Stimulated activated CD8-positive, alpha-beta memory T cell treated with anti-CD3 and anti-CD28 coated beads, Interleukin-15, amount 100 ng/mL, for 48 hours (primary cell): ENCODE results near the gene RPE.

Source experiments
- DNase-seq, 2 donors: peaks; one replicate each; pipeline ENCODE4 v3.0.0-alpha.2; 2020; ENCODE audit warnings: low read depth in 2 of 2

Gene RPE

DNA sequence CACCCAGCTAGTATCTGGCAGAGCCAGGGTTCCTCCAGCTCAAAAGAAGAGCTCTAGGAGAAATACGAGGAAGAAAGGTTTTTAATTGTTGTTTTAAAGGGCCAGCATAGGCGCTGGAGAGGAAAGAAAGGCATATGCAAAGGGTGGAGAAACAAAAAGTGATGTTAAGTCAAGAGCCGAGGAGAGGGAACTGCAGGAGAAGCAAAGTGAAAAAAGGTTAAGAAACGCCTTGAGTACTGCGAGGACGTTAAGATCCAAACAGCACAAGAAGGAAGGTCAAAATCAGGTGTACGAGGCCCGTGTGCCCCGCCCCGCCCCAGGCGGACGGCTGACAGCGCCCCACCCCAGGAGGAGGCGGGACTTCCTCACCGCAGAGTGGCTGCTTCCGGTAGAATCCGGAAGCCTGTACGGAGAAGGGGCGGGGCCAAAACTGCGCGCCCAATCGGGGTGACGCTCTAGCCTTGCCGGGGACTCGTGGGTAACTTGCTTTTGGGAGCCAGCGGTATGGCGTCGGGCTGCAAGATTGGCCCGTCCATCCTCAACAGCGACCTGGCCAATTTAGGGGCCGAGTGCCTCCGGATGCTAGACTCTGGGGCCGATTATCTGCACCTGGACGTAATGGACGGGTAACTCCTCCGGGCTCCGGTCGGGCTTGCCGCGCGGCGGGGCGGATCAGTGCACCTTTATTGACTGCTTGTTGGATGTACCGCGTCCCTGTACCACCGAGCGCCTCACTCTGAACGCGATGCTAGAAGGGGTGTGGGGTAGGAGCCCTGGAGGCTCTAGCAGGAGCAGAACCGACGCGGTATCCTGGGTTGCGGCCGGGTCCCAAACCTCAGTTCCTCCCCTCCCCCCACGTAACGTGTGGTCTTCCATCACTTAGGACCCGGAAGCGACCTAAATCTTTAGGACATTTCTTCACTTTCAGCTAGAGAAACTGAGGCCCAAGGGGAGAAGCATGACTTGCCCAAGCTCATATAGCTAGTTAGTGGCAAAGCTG, at the start of gene RPE:
TSS of gene RPE (plus strand) at position 481 of the 1,000 bp plus-strand sequence. CDS start at position 505, 24 bp downstream.
- peak; percentile 91 to 95 for DNase-seq

DNA sequence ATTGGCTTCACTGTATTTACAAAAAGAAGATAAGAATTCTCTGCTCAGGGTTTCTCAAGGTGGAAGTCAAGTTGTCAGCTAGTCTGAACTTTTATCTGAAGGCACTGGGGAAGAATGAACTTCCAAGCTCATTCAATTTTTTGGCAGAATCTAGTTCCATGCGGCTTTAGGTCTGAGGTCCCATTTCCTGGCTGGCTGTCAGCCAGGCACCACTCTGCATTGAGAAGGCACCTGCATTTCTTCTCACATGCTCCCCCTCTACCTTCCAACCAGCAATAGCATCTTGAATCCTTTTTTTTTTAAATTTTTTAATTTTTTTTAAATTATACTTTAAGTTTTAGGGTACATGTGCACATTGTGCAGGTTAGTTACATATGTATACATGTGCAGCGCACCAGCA, 46.2 kb upstream of the RPE start:
- no peak for DNase-seq

DNA sequence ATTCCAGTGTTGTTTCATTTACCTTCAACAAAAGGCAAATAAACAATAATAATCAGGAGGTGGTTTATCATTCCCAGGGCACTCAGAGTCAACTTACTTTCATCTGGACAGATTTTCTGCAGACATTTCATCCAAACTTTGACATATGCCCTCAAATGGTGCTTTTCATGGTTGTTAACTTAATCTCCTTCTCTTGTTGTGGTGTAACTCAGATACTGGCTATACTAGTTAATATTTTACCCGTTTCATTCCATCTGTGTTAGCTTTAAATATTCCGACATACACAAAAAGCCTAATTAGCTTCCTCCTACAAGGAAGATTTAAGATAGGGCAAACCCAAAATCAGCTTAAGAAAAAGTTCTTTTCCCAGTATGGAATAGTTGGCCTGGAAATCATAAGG, 44.4 kb upstream of the RPE start:
- no peak for DNase-seq

DNA sequence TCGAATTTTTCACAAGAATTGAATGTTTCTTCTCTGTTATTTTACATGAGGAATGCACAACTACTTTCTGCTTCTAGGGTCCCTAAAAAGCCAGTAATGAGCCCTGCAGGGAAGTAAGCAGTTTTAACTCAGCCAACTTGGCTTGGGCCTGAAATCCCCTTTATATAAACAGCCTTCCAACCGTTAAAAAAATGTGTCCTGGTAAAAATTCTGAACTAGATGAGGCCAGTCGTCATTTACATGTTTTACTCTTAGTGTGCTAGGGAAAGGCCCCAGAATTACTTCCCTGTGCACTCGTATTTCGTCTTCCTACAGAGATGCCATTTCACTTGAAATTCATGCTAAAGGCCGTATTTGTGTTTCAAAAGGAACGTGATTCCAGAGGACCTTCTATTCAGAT, 42.4 kb upstream of the RPE start:
- no peak for DNase-seq

DNA sequence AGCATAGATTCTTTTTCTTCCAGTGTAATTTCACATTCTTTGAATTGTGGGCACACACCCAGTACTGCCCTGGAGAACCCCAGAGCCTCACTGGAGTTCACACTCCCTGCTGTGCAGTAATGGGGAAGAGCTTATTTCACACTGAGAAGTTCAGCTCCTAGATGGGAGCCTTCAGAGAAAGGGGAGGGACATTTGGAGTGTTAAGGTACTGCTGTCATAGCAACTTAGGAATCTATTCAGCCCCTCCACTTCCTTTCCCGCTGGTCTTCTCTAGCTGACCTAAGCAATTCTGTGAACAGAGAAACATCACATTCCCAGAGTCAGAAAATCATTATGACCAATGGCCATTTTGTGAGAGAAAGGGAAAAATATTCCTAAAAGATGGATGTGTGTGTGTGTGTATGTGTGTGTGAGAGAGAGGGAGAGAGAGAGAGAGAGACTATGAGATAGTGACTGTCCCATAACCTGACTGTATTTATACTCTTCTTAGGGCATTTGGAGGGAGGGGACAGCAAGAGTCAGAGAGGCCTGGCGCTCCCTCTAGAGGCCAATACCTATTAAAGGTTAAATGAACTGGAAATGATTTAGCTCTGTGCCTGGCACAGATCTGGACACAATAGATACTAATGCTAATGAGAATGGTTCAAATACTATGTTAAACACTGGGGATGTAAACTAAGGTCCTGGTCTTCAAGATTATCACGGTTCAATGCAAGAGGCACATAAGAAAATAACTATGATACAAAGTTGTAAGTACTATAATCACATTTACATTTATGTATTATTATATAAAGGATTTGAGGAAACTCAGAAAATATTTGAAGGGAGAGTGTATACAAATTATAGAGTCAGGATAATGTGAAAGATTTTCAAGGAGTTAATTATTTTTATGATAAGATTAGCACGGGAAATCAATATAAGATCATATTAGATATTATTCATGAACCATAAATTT, 41.5 kb upstream of the RPE start:
- DNase-seq, result peak; percentile 3 to 12

DNA sequence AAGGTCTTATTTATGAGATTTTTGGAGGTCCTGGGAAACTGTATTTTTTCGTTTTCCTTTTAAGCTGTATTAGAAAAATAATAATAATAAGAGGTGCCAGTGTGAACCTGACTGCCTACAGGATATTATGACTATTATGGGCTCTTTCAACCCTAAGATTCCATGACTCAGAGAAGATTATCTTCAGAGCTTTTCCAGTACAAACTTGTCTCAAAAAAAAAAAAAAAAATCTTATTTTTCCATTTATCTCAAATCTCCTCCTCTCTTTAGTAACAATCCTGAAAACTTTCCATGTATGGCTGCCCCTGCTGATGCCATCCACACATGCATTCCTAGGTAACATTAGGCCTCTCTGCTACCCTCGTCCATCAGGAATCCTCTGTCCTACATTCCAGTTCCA, 36.7 kb upstream of the RPE start:
- no peak for DNase-seq

DNA sequence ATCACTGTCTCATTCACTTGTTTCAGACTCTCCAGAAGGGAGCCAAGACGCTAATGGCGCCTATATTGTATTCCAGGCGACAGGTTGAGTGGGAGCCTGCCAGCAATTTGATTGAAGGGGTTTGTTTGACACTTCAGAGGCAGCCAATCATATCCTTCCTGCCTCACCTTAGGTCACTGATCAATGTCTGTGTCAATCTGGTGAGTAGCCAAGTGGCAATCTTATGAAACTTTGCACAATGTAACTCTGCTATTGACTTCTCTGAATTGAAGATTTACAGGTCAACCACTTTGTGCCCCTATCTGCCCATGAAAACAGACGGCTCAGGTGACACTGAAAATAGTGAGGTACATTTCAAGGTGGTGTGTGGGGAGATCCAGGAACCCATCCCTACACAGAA, 32.7 kb upstream of the RPE start:
- DNase-seq, result no peak

DNA sequence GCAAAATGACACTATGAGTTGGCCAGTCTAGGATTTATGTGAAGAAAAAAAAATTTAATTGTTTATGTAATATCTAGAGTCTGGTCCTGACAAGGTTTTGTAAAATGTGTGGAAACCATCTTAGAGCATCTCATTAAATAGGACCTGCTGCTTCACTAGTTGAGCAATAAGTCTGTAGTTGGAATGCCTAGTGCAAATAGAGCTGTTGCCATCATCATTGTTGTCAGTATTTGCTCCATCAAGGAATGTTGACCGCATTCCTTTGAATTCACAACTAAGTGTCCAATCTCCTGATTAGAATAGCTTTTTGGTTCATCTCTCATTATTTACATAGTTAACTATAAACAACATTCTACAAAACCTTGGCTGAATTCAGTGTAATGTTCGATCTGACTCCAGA, 32.2 kb upstream of the RPE start:
- DNase-seq, result no peak

DNA sequence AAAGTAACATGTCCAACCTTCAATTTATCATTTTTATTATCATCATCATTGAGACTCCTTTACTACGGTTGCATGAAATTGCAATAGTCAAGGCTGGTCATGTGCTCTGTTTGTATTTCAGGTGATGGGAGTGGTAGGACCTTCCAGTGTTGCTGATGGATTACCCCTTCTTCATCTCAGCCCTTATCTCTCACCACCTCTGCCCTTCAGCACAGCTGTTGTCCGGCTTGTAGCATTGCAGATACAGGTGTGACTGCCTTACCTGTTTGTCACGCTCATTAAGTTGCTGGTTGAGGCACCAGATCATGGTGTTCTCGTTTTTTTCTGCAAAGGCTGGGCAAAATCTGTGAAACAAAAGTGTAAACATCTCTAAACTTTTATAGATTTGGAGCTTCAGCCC, 31.7 kb upstream of the RPE start:
- DNase-seq, result no peak

DNA sequence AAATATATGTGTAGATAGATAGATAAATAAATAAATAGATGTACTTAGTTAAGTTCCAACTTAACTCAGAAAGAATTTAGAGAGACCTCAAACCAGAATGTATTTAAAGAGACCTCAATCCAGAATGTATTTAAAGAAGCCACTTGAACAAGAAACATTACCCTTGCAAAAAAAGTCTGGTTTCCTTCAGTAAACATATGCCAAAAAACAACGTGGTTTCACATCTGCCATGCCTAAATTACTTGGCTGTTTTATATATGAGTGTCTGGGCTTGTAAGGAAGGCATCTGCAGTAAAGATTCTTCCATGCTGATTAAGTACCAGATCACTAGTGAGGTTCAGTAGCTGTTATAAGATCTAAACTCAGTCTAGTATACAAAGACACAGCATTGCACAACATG, 29.1 kb upstream of the RPE start:
- no peak for DNase-seq

DNA sequence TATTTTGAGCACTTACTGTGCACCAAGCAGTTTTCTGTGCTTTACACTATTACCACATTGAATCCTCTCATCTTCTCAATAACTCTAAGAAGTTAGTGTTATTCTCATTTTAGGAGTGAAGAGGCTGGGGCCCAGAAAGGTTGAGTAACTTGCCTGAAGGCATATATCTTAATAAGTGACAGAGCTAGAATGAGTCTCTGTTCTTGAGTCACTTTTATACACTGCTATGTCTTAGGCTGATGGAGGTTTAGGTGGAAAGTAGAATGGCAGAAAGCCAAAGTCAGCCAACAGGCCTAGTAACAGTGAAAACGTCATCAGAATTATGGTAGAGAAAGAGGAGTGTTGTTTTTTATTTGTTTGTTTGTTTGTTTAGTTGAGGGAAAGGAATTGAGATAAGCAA, 27.9 kb upstream of the RPE start:
- DNase-seq, result no peak

DNA sequence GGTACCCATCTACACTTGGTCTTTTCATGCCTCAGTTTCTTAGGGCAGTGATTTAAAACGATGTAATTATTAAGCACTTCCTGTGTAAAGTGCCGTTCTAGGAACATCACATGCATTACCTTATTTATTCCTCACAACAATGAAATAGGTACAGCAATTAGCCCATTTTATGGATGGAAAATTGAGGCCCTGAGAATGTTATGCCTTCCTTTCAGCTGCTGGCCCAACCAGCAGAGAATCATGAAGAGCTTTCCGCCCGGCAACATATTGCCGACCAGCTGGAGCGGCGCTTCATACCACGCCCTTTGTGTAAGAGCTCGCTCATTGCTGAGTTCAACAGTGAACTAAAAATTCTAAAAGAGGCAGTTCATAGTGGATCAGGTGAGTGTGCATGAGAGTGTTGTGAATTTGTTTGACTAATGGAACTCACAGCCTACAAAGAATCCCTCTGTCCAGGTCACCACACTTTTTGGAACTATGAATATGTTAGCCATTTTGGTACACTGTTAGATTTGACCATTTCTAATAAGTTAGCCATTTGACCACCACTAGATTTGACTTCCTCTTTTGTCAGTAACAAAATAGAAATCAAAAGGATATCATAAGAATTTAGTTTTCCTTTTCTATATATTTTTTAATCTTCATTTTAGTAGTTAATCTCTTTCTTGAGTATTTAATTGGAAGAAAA, 25.6 kb upstream of the RPE start:
- no peak for DNase-seq

DNA sequence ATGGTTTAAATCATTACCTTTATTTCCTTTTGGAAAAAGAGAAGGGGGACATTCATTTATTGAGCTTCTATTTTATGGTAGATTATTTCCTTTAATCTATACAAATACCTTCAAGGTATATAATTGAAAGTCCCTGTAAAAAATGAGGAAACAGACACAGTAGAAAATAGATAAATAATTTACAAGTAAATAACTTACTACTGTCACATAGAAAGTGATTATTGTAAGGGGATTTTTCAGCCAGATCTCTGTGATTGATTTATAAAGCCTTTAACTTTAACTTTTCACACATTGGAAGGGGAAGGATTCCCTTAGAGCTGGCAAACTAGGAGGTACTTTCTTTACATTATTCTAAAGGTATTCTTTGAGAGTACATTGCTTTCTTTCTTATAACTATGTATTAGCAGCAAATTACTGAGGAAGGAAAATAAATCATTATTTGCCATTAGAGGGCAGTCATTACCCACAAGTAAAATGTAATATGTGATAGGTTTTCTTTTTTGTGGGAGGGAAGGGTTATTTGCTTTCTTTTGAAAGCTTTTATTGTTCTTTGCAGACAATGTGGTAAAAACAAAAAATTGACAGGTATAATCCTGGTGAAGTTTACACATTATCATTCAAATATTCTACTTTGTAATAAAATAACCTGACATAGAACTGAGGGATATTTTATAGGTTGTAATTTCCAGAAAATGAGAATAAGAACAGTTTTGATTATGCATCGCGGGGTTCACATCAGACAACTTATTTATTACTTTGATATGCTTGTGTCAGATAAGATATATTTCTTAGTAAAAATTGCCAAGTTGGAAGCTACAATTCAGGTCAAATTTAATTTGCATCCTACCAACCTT, 24.8 kb upstream of the RPE start:
- no peak for DNase-seq

DNA sequence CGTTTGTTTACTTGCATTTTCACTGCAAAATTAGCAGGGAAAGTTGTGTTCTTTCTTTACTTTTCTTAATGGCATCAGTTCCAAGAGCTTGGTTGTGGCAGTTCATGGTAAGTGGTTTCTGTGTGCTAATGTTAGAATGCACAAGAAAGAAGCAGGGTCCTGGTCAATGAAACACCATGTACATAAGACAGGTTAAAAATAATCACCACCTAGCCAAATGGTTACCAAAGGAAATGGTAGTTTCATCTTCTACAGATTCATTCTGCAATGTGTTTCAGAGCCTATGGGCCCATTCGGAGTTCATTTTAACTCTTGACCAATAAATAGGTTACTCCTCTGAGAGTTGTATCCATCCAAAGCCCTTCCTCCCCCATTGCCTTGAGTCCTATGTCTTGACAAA, 18.1 kb upstream of the RPE start:
- no peak for DNase-seq

DNA sequence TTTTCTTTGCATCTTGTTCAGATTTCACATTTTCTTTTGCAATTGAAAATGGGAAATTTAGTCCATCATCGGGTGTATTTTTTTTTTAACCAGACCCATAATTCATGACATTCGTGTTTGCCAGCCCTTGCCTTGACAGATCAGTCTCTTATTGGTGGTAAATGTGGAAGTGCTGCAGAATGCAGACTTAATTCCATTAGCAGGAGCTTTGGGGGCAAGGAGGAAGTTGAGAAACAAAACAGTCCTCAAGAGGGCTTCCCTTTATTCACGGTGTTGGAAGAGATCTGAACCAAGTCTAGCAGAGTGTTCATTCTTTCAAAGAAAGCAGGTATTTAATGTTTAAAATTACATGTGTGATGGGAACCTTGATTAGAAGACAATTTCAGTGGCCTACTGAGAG, 16.6 kb upstream of the RPE start:
- no peak for DNase-seq

DNA sequence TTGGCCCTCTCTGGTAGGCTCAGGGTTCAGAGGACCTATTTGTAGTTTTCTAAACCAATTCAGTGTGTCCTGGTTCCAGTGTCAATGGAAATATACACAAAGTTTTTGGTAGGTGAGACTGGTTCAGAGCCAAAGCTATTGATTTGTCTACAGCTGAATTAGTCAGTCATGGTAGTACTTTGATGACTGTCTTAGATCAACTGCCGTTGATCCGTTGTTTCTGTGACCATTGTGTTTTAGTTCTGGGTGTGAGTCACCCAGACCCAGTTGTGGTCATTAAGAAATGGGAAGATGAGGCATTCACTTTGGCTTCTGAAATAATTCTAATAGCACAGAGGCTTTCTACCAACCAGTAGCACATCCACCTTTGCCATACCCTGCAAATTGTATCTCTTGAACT, 16.0 kb upstream of the RPE start:
- DNase-seq, result no peak

DNA sequence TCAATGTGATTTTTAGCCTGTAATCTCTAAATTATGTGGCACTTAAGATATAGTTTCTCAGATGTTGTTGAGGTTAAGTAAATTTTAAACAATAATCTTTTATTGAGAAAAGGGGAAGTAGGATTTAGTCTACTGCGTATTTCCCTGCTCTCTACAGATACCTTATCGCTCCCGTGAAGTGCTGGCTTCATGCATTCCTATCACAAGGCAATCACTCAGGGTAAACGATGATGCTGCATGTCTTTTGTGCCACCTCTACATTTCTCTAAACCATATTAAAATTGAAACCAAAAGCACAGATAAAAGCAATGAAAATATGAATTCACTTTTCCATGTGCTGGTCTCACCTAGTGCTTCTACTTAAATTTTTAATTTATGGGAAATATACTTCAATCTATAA, 14.4 kb upstream of the RPE start:
- DNase-seq, result no peak

DNA sequence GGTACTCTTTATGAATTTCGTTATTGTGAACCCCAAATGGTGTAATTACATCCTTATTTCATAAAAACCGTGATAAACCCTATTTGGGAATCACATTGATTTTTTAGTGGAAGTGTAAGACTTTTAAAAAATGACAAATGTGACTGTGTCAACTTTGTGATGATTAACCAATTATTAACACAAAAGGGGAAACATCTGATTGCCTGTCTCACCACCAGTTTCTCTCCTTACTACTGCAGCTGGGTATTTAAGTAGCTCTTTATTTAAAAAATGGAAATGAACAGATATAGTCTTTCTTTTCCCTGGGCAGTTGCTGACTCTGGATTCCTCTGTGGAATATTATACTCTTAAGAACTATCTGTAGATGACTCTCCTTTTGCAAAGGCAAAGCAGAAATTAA, 11.6 kb upstream of the RPE start:
- DNase-seq, result no peak

DNA sequence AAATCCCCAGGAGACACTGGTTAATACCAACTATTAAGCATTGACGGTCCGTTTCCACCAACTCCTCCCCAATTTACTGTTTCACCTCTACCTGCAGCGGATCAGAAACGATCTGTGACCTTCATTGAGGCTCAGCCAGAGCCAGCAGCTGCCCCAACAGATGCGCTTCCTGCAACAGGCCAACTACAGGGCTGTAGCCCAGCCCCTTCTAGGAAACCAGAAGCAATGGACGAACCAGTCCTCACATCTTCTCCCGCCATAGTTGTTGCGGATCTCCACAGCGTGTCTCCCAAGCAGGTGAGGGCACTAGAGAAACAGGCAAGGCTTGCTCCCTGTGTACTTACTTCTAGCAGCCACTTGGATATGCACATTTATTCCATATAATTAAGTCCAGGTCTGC, 8.5 kb upstream of the RPE start:
- no peak for DNase-seq

DNA sequence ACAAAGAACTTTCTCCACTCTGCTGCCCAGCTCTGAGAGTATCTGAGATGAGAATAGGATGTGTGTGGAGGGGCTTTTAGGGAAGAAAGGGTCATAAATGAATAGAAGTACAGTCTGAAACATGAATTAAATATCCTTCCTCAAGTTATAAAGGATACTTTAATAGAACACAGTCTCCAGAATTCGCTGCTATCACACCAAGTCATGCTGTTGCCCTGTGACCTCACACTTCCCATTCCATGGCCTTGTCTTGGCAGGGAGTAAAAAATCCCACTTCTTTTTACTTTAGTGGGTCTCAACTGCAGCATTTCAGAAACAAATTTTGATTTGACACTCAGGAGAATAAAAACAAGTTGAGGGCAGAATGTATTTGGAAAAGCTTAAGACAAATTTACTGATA, 3.8 kb upstream of the RPE start:
- no peak for DNase-seq
